GM18909 (cell line): ENCODE results near the gene ZNF667.

Experiments
- ATAC-seq: cut with Tn5 transposase; IDR thresholded peaks from one replicate; pipeline ENCODE4 v1.9.1; 2021; ENCODE audit warnings: mild to moderate bottlenecking; ENCODE audit not compliant: unreplicated experiment, poor library complexity

The ZNF667 gene

DNA sequence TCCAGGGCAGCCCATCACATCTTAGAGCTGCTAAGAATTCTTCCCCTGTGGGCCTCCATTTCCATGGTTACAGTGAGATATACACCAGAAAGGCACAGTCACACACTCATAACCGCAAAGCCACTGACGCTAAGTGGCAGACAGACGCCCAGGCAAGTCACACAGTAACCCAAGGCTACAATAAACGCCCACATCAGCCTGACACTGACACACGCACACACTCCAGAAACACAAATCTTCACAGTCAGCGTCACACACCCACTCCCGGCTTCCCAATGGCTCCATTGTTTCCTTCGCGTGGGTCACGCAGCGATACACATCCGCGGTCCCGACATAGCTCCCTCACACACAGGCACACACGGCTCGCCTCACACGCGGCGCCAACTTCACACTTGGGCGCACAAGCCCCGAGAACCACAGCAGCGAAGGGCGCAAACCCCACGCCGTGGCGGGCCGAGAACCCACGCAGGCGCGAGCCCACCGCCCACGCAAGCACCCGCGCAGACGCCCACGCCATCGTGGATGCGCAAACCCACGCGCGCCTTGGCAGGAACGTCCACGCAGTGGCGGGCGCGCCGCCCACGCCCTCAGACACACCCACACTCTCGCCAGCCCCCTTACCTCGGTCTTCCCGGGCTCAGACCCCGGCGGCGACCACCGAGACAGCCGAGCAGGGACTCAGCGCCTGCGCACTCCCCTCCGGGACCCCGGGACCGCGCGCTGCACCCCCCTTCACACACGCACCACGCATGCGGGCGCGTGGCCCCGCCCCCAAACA, at the start of gene ZNF667:
ZNF667 (minus strand) TSS at position 695 of the 778 bp plus-strand sequence. CDS start 14,975 bp downstream, outside the sequence.
- ATAC-seq = no peak

DNA sequence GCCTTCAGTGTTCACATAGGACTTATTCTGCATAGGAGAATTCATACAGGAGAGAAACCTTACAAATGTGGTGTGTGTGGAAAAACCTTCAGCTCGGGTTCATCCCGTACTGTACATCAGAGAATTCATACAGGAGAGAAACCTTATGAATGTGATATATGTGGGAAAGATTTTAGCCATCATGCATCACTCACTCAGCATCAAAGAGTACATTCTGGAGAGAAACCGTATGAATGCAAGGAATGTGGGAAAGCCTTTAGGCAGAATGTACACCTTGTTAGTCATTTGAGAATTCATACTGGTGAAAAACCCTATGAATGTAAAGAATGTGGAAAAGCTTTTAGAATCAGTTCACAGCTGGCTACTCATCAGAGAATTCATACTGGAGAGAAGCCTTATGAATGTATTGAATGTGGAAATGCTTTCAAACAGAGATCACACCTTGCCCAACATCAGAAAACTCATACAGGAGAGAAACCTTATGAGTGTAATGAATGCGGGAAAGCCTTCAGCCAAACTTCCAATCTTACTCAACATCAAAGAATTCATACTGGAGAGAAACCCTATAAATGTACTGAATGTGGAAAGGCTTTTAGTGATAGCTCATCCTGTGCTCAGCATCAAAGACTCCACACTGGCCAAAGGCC, 48.2 kb upstream of the ZNF667 start:
- ATAC-seq = no peak

DNA sequence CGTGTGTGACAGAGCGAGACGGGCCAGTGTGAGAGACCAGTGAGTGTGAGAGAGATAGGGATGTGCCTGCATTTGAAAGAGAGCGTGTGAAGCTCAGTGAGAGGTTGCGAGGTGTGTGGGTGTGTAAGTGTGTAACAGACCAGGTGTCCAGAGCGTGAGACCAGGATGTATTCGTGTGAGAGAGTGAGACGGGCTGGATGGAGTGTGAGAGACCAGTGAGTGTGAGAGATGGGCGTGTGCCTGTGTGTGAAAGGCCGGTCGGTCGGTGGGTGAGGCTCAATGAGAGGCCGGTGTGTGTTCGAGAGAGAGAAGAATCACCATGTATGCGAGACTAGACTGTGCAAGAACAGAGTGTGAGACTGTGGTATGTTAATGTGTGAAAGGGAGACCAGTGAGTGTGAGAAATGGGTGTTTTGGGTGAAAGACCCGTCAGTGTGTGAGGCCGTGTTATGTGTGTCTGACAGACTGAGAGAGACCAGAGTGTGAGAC, 31.2 kb upstream of the ZNF667 start:
- no peak for ATAC-seq

DNA sequence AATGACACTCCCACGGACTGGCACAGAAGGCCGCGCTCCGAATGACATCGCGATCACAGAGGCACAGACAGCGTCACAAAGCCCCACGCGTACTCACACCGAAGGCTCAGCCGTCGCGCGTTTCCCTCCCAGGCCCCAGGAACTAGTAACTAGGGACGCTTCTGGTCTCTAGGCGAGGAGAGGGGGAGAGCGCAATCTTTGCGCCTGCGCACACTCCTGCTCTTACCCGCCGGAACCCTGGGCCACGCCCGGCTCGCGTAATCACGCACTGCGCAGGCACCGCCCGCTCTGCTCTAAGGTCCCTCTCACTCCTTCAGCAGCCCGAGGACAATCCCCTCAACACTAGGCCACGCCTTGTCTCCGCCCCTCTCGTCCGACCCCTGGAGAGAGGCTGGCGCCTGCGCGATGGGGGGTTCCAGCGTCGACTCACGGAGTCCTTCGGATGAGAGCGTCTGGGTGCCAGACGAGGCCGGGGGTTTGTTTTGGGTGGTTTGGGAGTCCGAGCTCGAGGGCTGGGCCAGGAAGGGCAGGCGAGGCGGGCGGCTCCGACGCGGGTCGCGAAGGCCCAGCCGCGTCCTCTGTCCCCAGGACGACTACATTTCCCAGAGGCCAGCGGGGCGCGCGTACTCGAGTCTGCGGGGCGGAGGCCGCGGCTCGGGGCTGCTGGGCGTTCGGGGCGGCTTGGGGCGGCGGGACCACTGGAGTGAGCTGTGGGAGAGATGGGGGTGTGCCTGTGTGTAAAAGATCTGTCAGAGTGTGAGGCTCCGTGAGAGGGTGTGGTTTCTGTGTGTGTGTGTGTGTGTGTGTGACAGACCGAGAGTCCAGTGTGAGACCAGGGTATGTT, 30.5 kb upstream of the ZNF667 start, which contains the start of gene ZNF471:
ZNF471 (plus strand) TSS at position 410 of the 844 bp plus-strand sequence. CDS start 3,717 bp downstream, outside the sequence.
- ATAC-seq = no peak

DNA sequence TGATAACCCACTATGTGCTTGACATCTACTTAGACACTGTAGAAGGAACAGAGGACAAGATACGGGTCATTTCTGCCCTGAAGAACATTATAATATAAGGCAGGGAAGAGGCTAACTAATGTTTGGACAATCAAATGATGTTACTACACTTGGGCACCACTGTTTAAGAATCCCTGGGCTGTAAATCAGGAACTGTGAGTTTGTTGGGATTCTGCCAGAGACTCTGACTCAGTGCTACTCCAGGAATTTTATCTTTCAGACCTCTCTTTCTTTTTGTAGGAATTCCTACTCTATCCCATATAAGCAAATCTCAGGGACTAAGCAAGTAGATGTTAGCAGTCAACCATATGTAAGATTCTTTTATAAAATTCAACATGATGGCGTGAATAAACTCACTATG, 27.4 kb upstream of the ZNF667 start:
- ATAC-seq = no peak

DNA sequence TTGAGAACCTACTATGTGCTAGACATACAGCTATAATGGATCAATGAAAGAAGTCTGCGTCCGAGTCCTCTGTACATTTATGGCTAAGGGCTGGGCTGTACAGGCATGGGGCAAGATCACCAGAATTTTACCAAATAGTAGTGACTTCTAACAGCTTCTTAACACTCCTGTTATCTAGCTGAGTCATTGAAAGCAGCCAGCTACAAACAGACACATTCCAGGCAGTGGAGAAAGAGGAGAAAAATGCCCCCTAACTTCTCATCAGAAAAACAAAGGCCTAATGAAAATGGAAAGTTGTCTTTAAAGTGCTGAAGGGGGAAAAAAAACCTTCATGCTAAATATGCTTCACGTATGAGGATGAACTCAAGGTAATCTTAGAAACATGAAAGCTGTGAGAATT, 14.3 kb upstream of the ZNF667 start:
- no peak for ATAC-seq

DNA sequence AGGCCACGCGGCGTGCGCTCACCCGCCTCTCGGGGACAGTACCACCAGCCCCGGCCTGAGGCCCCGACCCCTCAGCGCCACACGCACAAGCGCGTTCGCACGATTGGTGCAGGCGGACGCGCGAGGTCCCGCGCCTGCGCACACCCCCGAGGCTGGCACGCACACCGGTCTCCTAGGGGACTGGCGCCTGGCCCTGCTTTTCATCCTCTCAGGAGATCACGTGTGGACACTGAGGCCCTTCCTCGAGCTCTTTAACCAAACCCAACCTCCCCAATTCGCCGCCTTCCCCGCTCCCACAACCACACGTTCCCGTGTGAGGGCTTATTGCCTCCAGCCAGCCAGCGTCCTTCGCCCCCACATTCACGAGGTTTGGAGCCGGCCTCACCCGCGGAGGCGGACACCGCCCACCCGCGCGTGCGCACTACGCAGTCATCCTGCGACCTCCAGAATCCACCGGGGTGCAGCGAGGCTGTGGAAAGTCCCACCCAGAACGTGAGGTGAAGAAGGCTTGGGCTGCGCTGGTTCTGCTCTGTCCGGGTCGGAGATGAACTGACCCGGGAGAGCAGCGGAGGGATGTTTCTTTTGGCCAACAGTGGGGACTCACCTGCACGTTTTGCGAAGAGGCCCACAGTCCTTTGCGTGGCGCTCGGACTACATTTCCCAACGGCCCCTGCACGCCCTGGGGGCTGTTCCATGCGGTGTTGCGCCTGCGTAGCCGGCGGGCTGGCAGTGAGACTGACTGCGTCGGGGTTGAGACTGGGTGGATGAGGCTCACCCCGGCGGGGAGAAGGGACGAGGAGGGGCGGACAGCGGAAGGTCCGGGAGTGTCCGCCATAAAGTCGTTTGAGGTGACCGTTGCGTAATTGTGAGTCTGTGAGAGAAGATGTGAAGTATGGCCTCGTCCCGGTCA, 539 bp upstream of the ZNF667 start:
- ATAC-seq = no peak

DNA sequence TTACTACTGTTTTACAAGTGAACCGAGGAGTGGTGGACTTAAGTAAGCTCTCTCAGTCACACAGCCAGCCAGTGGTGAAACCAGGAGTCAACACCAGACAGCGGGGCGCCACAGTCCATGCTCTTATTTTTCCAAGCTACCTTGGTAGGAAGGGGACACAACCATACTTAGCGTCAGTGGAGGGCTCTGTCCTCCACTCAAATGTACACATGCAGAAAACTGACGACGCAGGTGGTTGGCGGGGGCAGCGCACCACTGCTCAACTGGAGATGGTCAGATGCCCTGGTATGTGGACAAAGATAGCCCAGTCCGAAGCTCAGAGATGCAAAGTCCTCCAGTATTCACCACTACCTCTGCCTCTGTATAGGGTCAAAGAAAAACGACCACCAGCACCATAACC, 1.1 kb downstream of the ZNF667 start:
- no peak for ATAC-seq

DNA sequence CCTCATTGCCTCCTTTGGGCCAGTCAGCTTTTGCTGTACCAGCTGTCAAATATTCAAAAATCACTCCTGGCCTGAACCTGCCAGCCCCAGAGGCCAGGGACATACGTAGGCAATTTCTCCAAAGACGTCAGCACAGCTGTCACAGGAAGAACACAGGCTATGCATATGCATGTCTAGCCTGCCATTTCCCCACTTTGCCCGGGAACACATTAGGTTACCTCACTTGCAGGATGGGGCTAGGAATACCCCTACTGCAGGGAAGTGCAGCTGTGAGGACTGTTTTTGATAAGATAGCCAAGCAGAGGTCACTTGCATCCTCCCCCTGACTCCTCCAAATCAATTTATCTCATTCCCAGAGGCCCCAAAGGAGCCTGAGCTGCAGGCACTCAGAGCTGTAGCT, 2.8 kb downstream of the ZNF667 start:
- no peak for ATAC-seq

DNA sequence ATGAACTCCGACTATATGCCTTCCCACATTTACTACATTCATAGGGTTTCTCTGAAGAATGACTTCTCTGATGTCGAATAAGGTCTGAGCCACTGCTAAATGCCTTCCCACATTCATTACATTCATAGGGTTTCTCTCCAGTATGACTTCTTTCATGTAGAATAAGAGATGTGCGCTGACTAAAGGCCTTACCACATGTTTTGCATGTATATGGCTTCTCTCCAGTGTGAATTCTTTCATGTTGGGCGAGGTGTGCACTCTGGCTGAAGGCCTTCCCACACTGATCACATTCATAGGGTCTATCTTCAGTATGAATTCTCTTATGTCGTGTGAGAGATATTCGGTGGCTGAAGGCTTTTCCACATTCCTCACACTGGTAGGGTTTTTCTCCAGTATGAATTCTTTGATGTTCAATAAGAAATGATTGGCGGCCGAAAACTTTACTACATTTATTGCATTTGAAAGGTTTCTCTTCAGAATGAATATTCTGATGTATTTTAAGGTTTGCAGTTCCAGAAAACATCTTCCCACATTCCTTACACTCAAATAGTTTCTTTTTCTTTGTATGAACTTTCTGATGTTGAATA, 35.8 kb downstream of the ZNF667 start:
- ATAC-seq = no peak

DNA sequence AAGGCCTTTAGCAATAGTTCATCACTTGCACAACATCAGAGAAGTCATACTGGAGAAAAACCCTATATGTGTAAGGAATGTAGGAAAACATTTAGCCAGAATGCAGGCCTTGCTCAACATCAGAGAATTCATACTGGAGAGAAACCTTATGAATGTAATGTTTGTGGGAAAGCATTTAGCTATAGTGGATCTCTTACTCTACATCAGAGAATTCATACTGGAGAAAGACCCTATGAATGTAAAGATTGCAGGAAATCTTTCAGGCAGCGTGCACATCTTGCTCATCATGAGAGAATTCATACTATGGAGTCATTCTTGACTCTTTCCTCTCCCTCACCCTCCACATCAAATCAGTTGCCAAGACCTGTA, 53.2 kb downstream of the ZNF667 start:
- no peak for ATAC-seq

DNA sequence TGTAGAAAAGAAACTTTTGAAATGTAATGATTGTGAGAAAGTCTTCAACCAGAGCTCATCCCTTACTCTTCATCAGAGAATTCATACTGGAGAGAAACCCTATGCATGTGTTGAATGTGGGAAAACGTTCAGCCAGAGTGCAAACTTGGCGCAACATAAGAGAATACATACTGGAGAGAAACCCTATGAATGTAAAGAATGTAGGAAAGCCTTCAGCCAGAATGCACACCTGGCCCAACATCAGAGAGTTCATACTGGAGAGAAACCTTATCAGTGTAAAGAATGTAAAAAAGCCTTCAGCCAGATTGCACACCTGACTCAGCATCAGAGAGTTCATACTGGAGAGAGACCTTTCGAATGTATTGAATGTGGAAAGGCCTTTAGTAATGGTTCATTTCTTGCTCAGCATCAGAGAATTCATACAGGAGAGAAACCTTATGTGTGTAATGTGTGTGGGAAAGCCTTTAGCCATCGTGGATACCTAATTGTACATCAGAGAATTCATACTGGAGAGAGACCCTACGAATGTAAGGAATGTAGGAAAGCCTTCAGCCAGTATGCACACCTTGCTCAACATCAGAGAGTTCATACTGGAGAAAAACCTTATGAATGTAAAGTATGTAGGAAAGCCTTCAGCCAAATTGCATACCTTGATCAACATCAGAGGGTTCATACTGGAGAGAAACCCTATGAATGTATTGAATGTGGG, 53.7 kb downstream of the ZNF667 start:
- ATAC-seq = no peak

DNA sequence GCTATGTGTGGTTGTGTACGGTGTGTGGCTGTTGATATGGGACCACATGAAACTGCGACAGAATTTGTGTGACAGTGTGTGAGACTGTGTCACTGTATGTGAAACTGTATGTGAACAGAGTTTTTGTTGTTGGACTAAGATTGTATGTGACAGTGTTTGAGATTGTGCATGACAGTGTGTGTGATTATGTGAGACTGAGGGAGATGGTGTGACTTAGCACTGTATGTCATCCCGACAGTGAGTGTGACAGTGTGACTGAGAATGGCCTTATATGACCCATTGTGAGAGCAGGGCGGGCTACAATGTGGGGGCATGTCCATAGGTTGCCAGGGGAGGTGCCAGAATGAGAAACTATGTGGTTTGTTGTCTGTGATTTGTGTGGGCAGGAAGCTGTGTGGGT, 72.1 kb downstream of the ZNF667 start:
- ATAC-seq = no peak

DNA sequence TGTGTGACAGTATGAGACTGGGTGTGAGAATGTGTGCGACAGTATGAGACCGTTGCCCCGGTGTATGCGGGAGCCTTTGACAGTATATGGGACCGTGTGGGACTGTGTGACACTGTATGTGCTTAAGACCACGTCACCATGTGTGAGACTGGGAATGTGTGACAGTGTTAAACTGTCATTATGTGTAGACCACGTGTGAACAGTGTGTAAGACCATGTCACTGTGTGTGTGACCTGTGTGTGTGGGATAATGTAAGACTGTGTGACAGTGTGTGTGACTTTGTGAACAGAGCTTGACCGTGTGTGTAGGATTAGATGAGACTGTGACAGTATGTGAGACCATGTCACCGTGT, 72.5 kb downstream of the ZNF667 start:
- ATAC-seq = no peak

DNA sequence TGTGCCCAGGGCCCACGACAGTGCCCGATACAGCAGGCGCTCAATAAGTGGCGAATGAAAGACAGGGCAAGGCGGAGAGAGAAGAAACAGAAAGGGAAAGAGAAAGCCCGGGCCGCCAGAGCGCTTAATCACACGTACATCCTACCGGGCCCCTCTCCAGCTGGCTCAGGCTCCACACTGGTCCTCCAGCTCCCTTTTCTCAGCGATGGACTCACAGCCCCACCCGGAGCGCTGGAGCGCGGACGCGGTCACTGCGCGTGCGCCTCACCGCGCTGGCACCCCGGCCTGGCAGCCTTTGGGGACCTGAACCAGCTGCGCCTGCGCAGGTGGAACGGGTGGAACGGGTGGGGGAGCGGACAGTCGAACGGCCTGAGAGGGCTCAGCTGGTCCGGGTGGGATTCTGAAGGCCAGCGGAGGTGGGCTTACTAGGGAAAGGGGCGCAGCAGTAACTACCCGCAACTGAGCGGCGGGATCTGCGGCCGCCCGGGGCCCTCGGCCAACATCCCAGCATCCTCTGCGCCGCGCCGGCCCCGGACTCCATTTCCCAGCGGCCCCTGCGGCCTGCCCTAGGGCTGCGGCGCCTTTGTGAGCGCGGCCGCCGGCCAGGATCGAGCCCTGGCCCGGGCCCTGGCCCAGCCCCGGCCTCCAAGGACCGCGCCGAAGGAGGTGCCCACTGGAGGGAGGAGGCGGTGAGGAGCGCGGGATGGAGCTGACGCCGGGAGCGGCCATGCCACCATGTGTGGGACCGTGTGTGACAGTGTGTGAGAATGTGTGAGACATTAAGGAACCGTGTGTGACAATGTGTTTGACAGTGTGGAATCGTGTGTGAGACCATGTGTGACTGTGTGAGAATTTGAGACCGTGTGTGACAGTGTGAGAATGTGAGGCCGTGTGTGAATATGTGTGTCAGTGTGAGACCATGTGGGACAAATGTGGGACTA, 73.1 kb downstream of the ZNF667 start, which contains the start of gene ZNF583:
ZNF583 (plus strand) TSS at position 569 of the 941 bp plus-strand sequence. CDS start 2,783 bp downstream, outside the sequence.
- peak; percentile 79 for ATAC-seq

DNA sequence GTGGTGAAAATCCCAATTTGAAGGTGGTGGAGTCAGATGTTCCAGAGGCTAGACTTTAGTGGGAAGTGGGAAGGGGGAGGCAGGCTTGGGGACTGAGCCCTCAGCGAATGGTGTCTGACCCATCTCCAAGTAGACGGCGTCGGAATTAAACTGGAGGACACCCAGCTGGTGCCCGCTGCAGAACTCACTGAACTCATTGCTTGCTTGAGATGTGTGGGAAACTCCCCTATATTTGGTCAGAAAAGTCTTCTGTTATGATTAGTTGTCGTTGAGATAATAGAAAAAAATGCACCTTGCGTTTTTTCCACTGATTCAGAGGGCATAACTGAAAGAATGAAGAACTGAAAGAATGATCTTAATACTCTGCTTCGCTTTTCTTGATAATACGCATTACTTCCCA, 73.9 kb downstream of the ZNF667 start:
- ATAC-seq = no peak

DNA sequence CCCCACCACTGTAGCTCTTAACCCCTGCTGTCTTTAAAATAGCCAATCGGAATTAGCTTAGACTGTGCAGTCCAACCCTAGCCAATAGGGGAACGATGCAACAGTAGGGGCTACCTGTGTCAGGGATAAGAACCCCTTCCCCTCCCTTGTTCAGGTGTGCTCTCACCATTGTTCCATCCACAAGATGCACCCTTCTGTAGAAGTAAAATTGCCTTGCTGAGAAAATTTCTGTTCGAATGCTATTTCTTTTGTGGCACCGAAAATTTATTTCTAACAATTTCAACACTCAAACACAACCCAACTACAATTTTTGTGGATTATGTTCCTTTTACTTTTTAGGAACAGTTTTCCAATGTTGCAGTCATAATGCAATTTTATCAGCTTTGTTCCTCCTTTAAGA, 76.7 kb downstream of the ZNF667 start:
- ATAC-seq = no peak

DNA sequence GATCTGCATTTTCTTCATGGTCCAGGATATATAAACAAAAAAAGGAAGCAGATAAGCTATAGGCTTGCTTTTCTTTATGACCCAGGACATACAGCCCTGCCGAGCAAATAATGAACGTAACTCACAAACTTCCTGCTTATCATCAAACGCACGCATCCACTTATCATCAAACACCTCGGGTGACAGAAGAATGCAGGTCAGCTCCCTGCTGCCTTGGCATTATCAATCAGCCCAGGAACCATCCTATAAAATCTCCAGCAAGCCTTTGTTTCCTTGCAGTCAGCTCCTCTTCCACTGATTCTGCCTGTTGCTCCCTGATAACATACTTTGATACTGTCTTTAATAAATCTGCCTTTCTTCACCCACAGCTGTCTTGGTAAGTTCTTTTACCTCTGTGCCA, 78.3 kb downstream of the ZNF667 start:
- ATAC-seq = no peak
